ENCODE measurements around the gene FAM114A1.

DNA sequence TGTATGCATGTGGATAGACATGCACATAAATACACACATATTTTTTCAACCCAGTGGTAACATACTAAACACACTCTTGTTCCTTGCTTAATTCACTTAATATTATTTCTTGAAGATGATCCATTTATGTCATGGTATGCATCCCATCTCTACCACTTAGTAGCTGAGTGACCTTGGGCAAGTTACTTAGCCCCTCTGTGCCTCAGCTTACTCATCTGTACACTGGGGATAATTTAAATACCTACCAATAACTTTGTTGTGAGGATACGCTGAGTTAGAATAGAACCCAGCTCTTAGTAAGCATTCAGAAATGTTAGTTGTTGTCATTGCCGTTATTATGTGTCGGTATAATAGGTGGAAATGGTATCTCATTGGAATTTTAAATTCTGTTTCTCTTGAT, 41.4 kb downstream of the FAM114A1 start:
- TF ChIP-seq, protein P1, sequence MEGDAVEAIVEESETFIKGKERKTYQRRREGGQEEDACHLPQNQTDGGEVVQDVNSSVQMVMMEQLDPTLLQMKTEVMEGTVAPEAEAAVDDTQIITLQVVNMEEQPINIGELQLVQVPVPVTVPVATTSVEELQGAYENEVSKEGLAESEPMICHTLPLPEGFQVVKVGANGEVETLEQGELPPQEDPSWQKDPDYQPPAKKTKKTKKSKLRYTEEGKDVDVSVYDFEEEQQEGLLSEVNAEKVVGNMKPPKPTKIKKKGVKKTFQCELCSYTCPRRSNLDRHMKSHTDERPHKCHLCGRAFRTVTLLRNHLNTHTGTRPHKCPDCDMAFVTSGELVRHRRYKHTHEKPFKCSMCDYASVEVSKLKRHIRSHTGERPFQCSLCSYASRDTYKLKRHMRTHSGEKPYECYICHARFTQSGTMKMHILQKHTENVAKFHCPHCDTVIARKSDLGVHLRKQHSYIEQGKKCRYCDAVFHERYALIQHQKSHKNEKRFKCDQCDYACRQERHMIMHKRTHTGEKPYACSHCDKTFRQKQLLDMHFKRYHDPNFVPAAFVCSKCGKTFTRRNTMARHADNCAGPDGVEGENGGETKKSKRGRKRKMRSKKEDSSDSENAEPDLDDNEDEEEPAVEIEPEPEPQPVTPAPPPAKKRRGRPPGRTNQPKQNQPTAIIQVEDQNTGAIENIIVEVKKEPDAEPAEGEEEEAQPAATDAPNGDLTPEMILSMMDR (conservative IDR thresholded peaks at IDR 0.05): no peak
- no peak for TF ChIP-seq ZFX (IDR thresholded peaks at IDR 0.05)
